ENCODE data around the gene TSPAN19.

Gene TSPAN19

DNA sequence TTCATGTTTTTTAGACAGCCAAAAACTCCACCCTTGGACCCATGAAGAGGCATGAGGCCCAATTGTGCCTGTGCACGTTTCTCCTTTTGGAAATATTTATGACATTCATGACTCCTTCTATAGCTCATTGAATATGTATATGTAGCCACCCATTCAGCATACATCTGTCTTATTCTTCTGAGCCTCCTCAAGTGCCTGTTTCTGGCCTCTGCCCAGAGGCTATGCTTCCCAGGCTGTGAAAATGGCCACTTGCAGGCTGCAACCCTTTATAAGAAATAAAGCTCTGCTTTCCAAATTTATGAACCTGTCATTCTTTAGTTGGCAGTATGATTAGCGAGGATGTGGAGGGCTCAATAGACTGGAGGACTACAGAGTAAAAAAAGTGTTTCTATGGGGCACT lies 35.3 kb downstream of the TSPAN19 start:
- DNase-seq (ENCODE audit: low read depth): no peak

DNA sequence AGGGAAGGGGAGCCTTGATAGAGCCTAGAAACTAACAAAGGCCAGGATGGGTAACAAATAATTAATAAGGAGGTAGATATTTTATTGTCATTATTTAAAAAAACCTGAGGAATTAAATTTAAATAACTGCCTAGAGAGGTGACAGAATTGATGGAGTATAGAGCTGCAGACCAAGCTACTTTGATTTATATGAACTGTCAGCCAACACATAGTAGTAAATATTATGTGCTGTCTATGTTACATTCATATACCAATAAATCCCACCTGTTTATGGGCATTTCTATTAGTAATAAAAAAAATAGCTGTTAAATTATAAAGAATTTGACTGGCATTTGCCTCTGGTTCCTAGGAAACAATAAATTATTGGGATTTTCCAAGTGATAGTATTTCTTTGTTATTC lies 37.7 kb downstream of the TSPAN19 start:
- DNase-seq (ENCODE audit: low read depth): no peak

DNA sequence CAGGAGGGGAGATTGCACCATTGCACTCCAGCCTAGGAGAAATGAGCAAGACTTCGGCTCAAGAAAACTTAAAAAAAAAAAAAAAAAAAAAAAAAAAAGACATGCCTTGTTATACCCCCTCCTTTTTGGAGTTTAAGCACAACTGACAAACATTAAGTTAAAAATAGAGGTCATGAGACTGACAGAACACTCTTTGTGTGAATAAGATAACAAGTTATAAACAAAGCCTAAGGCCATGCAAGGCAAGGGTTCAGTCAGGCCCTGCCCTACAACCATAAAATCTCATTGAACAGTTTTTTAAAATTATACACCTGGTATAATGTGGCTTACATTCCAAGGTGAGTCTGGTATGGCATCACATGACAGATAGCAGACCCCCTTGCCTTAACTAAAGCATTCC lies 39.3 kb downstream of the TSPAN19 start:
- no peak for DNase-seq (ENCODE audit: low read depth)

DNA sequence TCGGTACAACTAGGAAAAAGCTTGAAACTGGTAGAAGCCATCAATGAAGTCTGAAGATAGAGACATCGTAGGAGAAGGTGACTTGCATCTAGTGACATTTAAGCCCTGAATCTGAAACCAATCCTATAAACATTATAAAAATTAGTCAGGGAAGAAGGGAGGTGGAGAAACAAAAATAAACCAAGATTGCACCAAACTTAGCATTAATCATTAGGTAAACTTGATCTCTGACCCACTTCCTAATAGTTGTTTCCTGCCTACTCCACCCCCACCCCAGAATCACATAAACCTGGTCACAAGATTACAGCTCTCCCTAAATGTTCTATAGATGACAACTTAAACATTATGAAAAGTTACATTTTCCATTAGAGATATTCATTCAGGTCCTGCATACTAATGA lies 40.4 kb downstream of the TSPAN19 start:
- DNase-seq (ENCODE audit: low read depth): no peak

DNA sequence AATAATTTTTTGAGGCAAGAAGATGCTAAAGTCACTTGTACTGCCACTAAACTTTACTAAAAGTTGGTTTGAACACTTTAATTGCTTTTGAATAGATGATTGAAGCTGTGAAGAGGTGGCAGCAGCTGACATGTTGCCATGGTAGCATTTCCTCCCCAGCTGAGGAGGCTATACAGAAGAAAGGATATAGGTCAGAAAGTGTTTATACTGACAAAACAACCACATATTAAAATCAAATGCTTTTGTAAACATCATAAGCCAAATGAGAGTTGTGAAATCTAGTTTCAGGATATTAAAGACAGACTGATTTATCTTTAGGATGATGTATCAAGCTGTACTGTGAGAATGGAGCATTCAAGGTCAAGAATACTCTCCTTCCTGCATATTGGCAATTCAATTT lies 41.7 kb downstream of the TSPAN19 start:
- no peak for DNase-seq (ENCODE audit: low read depth)

DNA sequence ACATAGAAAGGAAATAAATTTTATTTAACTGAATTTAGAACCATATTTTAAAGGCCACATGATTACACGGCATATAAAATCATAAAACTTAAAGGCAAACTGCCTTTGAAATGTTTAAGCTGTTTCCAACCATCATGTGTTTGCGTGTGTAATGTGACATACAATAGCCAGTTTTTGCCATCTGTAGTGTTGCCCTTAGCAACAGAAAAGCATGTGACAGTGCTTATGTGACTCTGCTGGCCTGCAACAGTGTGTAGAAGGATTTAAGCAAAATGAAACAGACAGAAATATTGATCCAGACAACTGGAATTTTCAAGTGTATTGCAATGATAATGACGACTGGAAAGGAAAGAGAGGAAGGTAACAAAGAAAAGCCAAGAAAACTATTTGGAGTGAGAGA lies 49.5 kb downstream of the TSPAN19 start:
- DNase-seq (ENCODE audit: low read depth): no peak

DNA sequence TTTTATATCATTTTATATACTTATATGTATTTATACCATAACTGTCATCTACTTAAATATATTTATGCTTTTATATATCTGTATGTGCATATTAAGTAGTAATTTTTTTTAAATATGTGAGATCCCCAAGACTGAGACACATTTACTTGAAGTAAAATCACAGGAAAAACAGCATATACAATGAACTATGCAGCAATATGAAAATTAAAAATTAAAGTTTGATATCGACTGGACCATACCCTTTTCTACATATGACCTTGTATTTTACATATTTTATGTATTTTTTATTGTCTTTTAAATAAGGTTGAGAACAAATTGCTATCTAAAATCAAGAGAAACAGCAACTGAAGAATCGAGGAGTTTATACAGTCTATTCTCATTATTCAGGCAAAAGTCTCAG lies 50.0 kb downstream of the TSPAN19 start:
- no peak for DNase-seq (ENCODE audit: low read depth)

DNA sequence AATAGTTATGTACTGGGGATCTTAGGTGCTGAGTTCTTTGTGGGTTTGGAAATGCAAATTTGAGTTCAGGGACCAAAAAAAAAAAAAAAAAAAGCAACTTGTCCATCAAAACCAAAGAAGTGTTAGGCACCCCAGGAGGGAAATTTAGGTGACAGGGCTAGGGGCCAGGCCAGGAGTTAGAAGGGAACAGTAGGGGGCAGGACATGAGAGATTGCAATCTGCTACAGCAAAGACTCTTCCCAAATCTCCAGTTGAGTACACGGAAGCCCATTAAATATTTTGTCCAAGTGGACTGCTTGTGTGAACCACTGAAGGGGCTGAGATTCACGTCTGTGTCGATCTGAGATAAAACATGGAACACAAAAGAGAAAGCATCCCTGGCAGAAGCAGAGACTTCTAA lies 52.8 kb downstream of the TSPAN19 start:
- DNase-seq (ENCODE audit: low read depth): no peak

DNA sequence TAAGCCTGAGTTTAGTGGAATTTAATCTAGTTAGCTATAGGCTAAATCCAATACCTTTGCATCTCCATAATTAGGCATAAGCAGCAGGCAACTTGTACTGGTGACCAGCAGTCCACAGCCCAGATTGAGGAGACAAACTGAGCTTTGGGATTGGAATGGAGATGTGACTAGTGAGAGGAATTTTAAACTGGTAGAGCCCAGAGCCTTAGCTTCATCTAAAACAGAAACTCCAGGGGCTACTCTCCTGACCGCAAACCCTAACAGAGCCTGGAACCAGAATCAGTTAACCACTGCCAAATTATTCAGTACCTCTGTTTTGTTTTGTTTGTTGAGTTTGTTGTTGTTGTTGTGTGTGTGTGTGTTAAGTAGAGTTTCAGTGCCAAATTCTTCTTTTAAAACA lies 53.2 kb downstream of the TSPAN19 start:
- no peak for DNase-seq (ENCODE audit: low read depth)

DNA sequence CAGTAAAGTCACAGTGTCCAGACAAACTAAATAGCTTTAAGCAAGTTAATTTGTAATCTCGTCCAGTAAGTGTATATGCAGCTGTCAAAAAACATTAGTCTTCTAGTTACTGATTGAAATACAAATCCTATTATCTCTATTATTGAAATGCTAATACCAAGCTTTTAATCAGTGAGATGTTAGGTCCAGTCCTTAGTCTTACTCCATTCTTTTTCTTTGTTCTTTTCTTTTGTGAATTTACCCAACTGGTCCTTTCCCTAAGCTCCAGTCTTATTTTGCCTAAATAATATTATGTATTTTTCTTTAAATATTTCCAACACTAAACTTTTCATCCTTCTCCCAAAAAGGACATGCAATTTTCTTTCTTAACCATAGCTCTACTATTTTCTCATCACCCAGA lies 57.2 kb downstream of the TSPAN19 start:
- DNase-seq (ENCODE audit: low read depth): no peak

DNA sequence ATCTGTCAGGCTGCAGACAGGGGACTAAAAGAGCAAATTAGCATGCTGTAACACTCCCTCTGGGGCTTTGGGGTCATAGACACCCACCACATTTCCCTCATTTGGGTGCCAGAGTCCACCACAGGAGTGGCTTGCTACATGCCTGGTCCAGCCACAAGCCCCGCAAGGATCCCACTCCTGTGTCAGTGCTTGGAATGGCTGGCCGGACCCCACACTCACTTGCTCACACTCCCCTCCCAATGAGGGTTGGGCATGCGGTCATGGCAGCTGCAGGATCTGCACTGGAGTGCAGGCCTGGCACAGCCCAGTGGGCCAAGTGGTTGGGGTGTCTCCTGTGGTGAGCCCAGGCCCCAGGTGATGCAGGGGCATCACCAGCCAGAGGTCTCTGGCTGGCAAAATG lies 59.9 kb downstream of the TSPAN19 start:
- DNase-seq (ENCODE audit: low read depth): no peak

DNA sequence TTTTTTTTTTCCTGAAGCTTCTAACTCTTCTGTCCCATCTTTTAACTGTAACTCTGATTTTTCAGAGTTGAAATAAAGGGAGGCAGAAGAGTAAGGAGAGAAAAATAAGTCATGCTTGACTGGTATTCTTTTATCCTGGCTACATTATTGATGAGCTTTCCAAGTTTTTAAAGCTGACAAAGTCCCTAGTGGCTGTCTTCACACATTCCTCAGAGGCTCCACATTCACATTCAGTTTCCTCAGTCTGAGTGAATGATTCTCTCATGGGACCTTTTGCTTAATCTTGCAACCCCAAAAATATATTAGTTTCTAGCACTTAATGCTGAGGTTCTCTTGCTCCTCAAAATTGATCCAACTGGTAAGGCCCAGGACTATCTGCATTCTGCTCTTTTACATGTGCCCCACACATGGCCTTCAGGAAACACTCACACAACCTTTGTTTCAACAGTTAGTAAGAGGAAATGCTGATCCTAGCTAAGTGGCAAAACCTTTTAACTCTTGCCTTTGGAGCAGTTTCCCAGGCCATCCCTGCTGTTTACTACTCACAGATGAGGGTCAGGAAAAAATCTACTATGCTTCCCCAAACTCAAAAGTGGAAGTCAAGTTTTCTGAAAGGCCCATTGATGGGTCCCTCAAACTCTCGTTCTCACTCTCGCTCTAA lies 61.8 kb downstream of the TSPAN19 start:
- no peak for DNase-seq (ENCODE audit: low read depth)

DNA sequence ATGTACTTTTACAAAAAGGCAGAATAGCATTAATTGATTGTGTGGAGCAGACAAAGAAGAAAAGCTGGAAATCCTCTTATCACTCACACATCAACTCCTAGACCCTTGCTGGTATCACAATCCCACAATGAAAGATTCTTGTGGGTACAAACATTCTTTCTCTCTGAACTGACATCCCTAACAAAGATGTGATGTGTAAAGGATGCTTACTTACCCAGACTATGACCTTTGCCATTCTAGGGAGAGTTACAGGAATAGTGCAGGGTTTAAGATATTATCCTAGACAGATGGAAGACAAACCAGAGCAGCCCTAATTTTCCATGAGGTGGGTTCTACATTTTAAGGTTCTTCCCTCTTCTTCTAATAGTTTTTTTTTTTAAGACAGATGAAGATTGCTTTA lies 63.1 kb downstream of the TSPAN19 start:
- no peak for DNase-seq (ENCODE audit: low read depth)

DNA sequence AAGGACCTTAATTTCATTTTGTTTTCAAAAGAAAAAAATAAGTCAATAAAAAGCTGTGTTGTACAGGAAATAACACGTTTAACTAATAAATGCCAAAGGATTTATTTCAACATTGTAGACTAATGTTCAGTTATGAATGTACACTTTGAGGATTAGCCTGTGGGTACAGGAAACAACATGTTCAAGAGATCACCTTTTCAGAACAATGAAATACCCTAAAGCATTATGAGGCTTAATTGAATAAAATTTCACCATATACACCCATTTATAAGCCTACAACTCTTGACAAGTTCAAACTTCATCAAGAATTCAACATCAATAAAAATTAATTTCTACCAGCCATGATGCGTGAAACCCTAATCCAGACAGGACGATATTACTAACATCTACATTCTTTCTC lies 66.9 kb downstream of the TSPAN19 start:
- no peak for DNase-seq (ENCODE audit: low read depth)
